GM19452 (cell line): ENCODE data around the gene GRHL1.

Experiments
- ATAC-seq: cut with Tn5 transposase; IDR thresholded peaks from one replicate; pipeline ENCODE4 v1.9.1; 2021; ENCODE audit not compliant: unreplicated experiment

The GRHL1 gene

DNA sequence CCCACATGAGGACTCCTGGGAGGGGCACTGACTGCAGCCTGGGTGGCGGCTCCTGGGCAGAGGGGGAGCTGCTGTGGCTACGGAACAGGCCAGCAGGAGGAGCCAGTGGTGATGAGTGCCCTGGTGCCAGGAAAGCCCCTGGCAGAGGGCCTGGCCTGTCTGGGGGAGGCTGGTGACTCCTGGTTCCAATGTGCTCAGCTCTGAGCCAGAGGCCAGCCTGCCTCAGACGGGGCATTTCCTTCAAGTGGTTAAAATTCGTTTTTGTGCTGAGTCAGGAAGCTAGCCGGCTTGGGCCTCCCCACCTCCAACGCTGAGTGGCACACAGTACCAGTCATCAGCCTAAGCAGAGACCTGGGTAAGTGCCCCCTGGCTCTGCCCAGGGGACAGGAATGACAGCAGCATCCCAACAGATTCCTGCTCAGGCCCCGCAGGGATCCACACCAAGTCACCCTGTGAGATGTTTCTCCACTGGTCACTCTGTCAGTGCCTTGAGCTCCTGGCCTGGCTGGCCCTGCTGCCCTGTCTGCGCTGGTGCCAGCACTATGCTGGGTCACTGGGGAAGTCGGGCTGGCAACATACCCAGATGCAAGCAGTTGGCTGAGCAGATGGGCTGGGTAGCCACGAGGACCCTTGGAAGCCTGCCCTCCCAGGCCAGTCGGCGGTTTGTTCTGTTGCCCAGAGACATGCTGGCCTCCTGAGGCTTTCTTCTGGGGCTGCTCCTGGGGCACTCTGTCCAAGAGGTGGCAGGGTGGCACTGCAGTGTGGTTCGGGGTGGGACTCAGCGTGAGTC is 84.8 kb downstream of the GRHL1 start:
- no peak for ATAC-seq

DNA sequence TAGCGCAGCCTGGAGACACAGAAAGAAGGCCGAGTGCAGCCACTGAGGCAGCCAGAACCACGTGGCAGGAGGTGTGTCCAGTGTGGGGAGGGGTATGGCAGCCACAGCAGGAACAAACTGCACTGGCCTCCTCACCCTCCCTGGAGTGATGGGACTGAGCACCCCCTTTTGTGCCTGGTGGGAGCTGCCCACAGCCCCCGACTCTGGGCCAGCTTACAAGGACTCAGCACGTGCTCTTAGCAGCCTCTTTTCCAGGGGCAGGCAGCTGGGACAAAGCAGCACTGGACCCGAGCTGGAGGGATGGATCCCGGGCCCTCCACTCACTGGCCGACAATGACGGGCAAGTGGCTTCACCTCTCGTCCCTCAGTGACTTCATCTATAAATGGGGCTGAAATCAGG is 86.6 kb downstream of the GRHL1 start:
- no peak for ATAC-seq

- no peak for ATAC-seq
These were observed 87.2 kb downstream of the GRHL1 start for GRCh38 chr2:10038716-10039115.

GRCh38 chr2:10039658-10040410 is 88.3 kb downstream of the GRHL1 start:
- ATAC-seq: no peak

GRCh38 chr2:10041711-10042110 is 90.2 kb downstream of the GRHL1 start:
- ATAC-seq: no peak

GRCh38 chr2:10042301-10043161 is 91.0 kb downstream of the GRHL1 start:
- ATAC-seq: no peak

DNA sequence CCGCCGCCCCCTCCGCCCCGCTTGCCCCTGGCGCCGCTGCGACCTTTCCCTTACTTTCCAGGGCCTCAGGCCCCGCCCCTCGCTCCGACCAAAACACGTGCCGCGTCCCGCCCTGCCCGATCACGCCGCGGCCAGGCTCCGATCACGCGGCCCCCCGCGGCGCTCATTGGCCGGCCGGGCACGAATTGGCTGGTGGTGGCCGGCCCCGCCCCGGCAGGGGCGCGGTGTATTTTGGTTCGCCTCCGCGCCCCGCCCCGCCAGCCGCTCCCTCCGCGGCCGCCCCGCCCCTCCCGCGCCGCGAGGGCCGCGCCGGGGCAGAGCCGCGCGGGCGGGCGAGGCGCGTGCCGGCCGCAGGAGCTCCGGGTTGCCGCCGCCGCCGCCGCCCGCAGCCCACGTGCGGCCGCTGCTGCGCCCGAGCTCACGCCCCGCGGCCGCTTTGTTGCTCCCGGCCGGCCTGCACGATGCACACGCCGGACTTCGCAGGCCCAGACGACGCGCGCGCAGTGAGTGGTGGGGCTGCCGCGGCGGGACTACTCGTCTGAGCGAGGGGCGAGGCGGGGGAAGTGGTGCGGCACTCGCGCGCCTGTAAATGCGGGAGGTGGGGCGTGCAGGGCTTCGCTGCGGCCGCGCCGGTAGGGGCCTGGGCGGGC is 91.9 kb downstream of the GRHL1 start, which contains the start of gene KLF11:
KLF11 (plus strand) TSS at position 295 of the 650 bp plus-strand sequence; CDS start at position 462, 167 bp downstream.
- ATAC-seq: peak; percentile 71

DNA sequence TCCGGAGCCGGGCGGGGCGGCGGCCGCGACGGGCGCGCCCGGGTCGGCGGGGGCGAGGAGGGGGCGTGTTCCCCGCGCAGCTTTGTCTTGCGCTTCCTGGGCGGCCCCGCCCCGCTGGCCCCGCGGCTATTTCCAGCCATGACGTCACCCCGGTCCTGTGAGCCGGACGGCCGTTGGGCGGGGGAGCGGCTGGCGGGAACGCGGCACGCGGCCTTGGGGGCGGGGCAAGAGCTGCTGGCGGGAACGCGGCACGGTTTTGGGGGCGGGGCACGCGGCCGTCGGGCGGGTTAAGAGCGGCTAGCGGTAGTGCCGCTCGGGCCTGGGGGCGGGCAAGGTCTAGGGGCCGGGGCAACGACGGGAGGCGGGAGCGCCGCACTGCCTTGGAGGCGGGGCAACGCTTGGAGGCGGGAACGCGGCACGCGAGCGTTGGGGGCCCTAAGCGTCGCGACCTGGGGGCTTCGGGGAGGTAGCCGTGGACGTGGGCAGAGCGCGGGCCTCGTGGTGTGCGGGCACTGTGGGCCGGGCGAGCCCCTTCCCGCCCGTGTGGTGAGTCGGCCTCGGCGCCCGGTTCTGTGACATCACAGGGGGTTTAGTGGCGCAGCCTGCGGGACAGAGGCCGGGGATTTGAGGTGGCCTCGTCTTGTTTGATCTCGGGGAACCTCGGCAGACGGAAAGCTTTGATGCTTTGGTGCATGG is 92.6 kb downstream of the GRHL1 start:
- ATAC-seq: peak; percentile 43

GRCh38 chr2:10045561-10046355 is 94.3 kb downstream of the GRHL1 start:
- ATAC-seq: no peak

DNA sequence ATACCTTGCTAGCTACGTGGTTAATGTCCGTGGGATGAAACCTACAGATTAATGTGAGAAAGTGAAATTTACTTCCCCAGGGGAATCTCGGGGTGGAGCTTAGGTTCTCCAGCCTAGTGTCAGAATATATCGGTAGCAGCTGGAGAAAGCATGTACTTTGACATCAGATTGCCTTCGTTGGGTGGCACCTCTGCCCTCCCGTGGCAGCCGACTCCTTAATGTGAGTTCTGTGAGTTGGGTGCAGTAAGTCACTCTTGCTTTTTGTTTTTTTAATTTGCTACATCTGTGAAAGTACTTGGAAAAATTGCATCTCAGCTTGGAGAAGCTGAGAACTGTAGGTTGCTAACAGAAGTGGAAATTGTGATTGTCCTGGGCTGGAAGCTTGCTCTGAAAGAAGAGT is 95.4 kb downstream of the GRHL1 start:
- no peak for ATAC-seq

GRCh38 chr2:10047616-10048500 is 96.4 kb downstream of the GRHL1 start:
- no peak for ATAC-seq

DNA sequence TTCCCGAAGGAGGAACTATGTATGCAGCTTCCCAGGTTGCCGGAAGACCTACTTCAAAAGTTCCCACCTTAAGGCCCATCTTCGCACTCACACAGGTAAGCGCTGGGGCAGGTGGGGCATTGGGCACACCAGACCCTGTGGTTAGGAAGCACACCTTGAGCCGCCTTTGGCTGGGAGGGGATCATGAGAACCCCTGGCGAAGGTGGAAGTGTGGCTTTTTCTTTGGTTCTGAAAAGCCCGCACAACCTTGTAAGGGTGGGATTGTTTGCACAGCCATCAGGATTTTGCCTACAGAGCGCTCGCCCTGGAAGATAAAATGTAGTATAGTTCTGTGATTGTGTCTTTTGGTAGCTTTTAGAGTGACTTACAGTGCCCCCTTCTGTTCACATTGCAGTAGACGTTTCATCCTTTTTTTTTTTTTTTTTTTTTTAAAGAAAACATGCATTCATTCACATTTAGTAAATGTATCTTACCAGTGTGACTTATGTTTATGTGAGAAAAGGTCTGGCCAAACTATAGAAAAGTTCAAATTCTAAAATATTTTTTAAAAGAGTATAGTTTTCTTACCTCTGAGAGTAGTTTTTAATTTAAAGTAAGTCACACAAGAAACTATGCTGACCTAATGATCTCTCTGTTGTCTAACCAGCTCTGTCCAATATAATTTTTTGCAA is 97.1 kb downstream of the GRHL1 start:
- no peak for ATAC-seq
